Glutamatergic neuron (in vitro differentiated cells): Measurements from ENCODE around the gene SASH1. TPM values are rescaled to one million over a fixed set of nuclear protein-coding genes. Genes with fewer than 3 reads are reported as not detected.

Source experiments
- DNase-seq: peaks from one replicate; pipeline ENCODE4 v3.0.0; 2022
- H3K27ac Mint-ChIP-seq: one replicate; pipeline ENCODE4 v1.8.0; 2020; ENCODE audit warnings: mild to moderate bottlenecking, mixed read lengths, inconsistent platforms; ENCODE audit not compliant: unreplicated experiment
- H3K27me3 Mint-ChIP-seq: one replicate; pipeline ENCODE4 v1.8.0; 2020; ENCODE audit warnings: mild to moderate bottlenecking, moderate library complexity, mixed read lengths, inconsistent platforms; ENCODE audit not compliant: unreplicated experiment
- H3K36me3 Mint-ChIP-seq: one replicate; pipeline ENCODE4 v1.8.0; 2020; ENCODE audit warnings: mild to moderate bottlenecking, mixed read lengths, inconsistent platforms; ENCODE audit not compliant: unreplicated experiment
- H3K4me1 Mint-ChIP-seq: one replicate; pipeline ENCODE4 v1.8.0; 2020; ENCODE audit warnings: mild to moderate bottlenecking, low read depth, mixed read lengths, inconsistent platforms; ENCODE audit not compliant: unreplicated experiment
- H3K4me3 Mint-ChIP-seq: one replicate; pipeline ENCODE4 v1.8.0; 2020; ENCODE audit warnings: mild to moderate bottlenecking, mixed read lengths, inconsistent platforms; ENCODE audit not compliant: unreplicated experiment
- H3K9me3 Mint-ChIP-seq: one replicate; pipeline ENCODE4 v1.8.0; 2020; ENCODE audit warnings: mild to moderate bottlenecking, moderate library complexity, mixed read lengths, inconsistent platforms; ENCODE audit not compliant: unreplicated experiment
- CTCF ChIP-seq: fragments of 200-600 bp; sonication (generic); IDR thresholded peaks from one replicate; pipeline ENCODE4 v1.5.0; 2021; ENCODE audit not compliant: partially characterized antibody, unreplicated experiment
- total RNA-seq: library from RNA; stranded (reverse); fragmentation: NEBNext Ultra II Directional; extraction: Animal tissue kit (Norgen Biotek cat#: 25700); gene quantifications from one replicate; pipeline ENCODE4 v1.2.1, GENCODE V29; 2021; ENCODE audit not compliant: unreplicated experiment

The SASH1 gene
- total RNA-seq, 1 donor from 2014 or later = 5.0 TPM

DNA sequence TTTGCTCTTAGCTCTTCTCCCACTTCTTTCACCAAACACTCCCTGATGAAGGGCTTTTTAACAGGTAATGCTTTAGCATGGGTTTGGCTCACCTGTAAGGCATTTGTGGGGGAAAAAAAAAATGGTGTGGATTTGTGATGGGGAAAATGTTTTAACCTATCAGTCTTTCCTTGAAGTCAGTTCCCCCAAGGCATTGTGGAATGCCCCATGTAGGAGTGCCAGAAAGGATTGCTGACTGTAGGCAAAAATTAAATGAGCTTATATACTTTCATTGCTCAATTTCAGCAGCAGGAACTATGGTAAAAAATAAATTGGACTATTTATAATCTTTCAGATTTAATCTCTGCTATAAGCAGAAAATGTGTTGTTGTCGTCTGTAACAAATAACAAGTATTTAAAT, 10.6 kb upstream of the SASH1 start:
- H3K36me3 Mint-ChIP-seq = no peaks in the 10 kb centered on the region
- no peaks in the 10 kb centered on the region for H3K4me1 Mint-ChIP-seq
- no peak overlapping the region for H3K27ac Mint-ChIP-seq
- H3K9me3 Mint-ChIP-seq = no peaks in the 10 kb centered on the region
- TF ChIP-seq CTCF = no peak
- H3K27me3 Mint-ChIP-seq = no peaks in the 10 kb centered on the region
- no peak for DNase-seq
- H3K4me3 Mint-ChIP-seq = no peak overlapping the region

DNA sequence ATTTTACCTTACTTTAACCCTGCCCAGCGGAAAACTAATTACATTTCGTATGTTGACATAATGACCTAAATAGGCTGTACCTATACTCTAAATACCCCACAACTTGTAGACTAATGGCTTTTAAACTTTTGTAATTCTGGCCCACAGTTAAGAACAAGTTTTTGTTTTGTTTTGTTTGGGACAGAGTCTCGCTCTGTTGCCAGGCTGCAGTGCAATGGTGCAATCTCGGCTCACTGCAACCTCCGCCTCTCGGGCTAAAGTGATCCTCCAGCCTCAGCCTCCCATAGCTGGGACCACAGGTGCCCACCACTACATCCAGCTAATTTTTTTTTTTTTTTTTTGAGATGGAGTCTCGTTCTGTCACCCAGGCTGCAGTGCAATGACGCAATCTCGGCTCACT, 5.7 kb upstream of the SASH1 start:
- no peaks in the 10 kb centered on the region for H3K36me3 Mint-ChIP-seq
- TF ChIP-seq CTCF = no peak
- H3K4me3 Mint-ChIP-seq = no peak overlapping the region
- H3K27ac Mint-ChIP-seq = no peak overlapping the region
- H3K27me3 Mint-ChIP-seq = no peaks in the 10 kb centered on the region
- no peak for DNase-seq
- H3K9me3 Mint-ChIP-seq = no peaks in the 10 kb centered on the region
- no peaks in the 10 kb centered on the region for H3K4me1 Mint-ChIP-seq

DNA sequence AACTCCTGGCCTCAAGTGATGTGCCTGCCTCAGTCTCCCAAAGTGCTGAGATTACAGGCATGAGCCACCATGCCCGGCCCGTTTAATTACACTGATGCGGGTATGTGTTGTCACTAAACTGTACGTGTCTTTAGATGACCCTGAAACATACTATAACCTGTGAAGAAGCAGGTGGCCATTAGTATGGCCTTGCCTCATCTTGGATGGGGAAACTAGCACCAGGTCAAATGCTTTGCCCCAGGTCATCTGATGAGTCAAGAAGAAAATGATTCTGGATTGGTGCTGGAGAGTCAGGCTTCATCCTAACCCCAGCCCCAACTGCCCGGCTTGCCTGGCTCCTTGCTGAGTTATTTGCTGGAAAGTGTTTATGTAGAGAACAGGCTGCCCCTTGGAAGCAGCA, 2.9 kb upstream of the SASH1 start:
- no peak overlapping the region for H3K27ac Mint-ChIP-seq
- peaks cover 2% of the 10 kb centered on the region for H3K9me3 Mint-ChIP-seq
- H3K36me3 Mint-ChIP-seq = no peaks in the 10 kb centered on the region
- no peak overlapping the region for H3K4me3 Mint-ChIP-seq
- peaks cover 9% of the 10 kb centered on the region for H3K27me3 Mint-ChIP-seq
- TF ChIP-seq CTCF = no peak
- no peak for DNase-seq
- no peaks in the 10 kb centered on the region for H3K4me1 Mint-ChIP-seq

DNA sequence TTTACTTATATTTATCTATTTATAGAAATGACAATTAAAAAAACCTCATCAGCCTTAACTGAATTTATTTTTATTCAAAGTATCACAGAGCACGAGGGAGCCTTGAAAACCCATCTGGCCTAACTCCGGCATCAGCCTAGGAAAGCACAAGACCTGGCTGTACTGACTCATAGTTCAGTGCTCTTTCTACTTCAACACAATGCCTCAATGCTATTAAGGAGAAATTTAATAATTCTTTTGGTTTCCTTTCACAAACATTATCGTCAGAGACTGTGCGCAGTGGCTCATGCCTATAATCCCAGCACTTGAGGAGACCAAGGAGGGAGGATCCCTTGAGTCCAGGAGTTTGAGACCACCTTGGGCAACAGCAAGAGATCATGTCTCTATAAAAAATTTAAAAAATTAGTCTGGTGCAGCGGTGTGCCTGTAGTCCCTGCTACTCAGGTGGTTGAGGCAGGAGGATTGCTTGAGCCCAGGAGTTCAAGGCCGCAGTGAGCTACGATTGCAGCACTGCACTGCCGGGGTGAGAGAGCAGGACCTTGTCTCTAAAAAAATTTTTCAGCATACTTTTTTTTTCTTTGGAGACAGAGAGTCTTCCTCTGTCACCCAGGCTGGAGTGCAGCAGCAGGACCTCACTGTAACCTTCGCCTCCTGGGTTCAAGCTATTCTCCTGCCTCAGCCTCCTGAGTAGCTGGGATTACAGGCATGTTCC, 1.9 kb upstream of the SASH1 start:
- TF ChIP-seq CTCF = no peak
- no peak overlapping the region for H3K4me3 Mint-ChIP-seq
- no peak for DNase-seq
- H3K36me3 Mint-ChIP-seq = no peaks in the 10 kb centered on the region
- H3K27me3 Mint-ChIP-seq = peaks cover 9% of the 10 kb centered on the region
- peaks cover 2% of the 10 kb centered on the region for H3K9me3 Mint-ChIP-seq
- no peaks in the 10 kb centered on the region for H3K4me1 Mint-ChIP-seq
- H3K27ac Mint-ChIP-seq = no peak overlapping the region

- no peak for TF ChIP-seq CTCF
- H3K4me1 Mint-ChIP-seq = no peaks in the 10 kb centered on the region
- H3K36me3 Mint-ChIP-seq = no peaks in the 10 kb centered on the region
- H3K4me3 Mint-ChIP-seq = peak overlapping the region; percentile 93
- peaks cover 12% of the 10 kb centered on the region for H3K27me3 Mint-ChIP-seq
- no peak overlapping the region for H3K27ac Mint-ChIP-seq
- H3K9me3 Mint-ChIP-seq = peaks cover 2% of the 10 kb centered on the region
- DNase-seq = no peak
Measured at GRCh38 chr6:148342100-148342349, 613 bp upstream of the SASH1 start.
